ENCODE data around the gene SDC4.
A peak's percentile ranks its signal among the peaks of the same experiment; 100 is the strongest.
"Not testable (repeated sequence)": the region's sequence is repeated elsewhere in the genome, so short reads cannot be mapped to it uniquely, and the experiment has no call there.

SDC4 gene

DNA sequence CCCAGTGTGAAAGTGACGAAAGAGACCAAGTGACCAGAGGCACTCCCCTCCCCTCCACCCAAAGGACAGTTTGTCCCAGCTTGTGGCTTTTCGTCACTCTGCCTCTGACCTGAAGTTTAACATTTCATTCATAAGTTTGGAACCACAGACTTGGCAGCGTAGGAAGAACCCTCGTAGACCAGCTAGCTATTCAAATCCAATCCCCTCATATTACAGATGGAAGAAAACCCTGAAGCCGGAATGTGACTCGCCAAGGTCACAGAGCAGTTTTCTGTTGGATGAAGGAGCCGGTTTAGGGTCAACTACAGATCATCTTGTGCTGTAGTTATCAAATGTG lies 10.8 kb upstream of the SDC4 start:
- DNase-seq (ENCODE audit: low read depth, low spot score): peak; percentile 85
- H3K4me3 ChIP-seq (ENCODE audit: low read depth, low read length): no peak overlapping the region
- in situ Hi-C loops (cut with HindIII; ENCODE audit: low sequenced_read_pairs): no loop called here
- TF ChIP-seq, protein P1, sequence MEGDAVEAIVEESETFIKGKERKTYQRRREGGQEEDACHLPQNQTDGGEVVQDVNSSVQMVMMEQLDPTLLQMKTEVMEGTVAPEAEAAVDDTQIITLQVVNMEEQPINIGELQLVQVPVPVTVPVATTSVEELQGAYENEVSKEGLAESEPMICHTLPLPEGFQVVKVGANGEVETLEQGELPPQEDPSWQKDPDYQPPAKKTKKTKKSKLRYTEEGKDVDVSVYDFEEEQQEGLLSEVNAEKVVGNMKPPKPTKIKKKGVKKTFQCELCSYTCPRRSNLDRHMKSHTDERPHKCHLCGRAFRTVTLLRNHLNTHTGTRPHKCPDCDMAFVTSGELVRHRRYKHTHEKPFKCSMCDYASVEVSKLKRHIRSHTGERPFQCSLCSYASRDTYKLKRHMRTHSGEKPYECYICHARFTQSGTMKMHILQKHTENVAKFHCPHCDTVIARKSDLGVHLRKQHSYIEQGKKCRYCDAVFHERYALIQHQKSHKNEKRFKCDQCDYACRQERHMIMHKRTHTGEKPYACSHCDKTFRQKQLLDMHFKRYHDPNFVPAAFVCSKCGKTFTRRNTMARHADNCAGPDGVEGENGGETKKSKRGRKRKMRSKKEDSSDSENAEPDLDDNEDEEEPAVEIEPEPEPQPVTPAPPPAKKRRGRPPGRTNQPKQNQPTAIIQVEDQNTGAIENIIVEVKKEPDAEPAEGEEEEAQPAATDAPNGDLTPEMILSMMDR (IDR thresholded peaks at IDR 0.05; ENCODE audit: low read depth, low read length): no peak

GRCh38 chr20:45358282-45359068 lies 10.3 kb upstream of the SDC4 start:
- TF ChIP-seq, protein P1 (IDR thresholded peaks at IDR 0.05; ENCODE audit: low read depth, low read length): no peak
- in situ Hi-C loops (cut with HindIII; ENCODE audit: low sequenced_read_pairs): no loop called here
- peak; percentile 60 for DNase-seq (ENCODE audit: low read depth, low spot score)
- H3K4me3 ChIP-seq (ENCODE audit: low read depth, low read length): no peak overlapping the region

GRCh38 chr20:45355209-45356084 lies 7.2 kb upstream of the SDC4 start:
- H3K4me3 ChIP-seq (ENCODE audit: low read depth, low read length): no peak overlapping the region
- DNase-seq (ENCODE audit: low read depth, low spot score): peak; percentile 81
- in situ Hi-C loops (cut with HindIII; ENCODE audit: low sequenced_read_pairs): no loop called here
- TF ChIP-seq, protein P1 (IDR thresholded peaks at IDR 0.05; ENCODE audit: low read depth, low read length): no peak

- TF ChIP-seq, protein P1 (IDR thresholded peaks at IDR 0.05; ENCODE audit: low read depth, low read length): no peak
- H3K4me3 ChIP-seq (ENCODE audit: low read depth, low read length): no peak overlapping the region
- in situ Hi-C loops (cut with HindIII; ENCODE audit: low sequenced_read_pairs): no loop called here
- peak; percentile 68 for DNase-seq (ENCODE audit: low read depth, low spot score)
Measured at GRCh38 chr20:45354423-45355208, 6.4 kb upstream of the SDC4 start.

DNA sequence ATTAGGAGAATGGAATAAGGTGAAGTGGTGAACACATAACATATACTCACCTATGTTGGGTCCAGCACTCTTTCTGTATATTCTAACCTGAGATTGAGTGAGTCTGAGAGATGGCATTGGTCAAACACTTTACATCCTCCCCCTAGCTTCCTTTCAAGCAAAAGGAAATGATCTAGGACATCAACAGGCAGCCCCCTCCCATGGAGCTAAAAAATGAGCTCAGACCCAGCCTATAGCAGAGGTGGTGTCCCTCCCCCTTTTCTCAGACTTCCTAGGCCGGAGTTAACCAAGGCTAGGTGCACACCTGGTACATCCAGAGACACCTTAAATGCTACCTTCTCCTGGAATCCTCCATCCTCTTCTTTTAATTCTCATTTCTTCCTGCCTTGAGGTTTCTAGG lies 5.5 kb upstream of the SDC4 start:
- no peak for DNase-seq (ENCODE audit: low read depth, low spot score)
- H3K4me3 ChIP-seq (ENCODE audit: low read depth, low read length): no peak overlapping the region
- TF ChIP-seq, protein P1 (IDR thresholded peaks at IDR 0.05; ENCODE audit: low read depth, low read length): no peak
- in situ Hi-C loops (cut with HindIII; ENCODE audit: low sequenced_read_pairs): no loop called here

- in situ Hi-C loops (cut with HindIII; ENCODE audit: low sequenced_read_pairs): no loop called here
- DNase-seq (ENCODE audit: low read depth, low spot score): no peak
- no peak overlapping the region for H3K4me3 ChIP-seq (ENCODE audit: low read depth, low read length)
- TF ChIP-seq, protein P1 (IDR thresholded peaks at IDR 0.05; ENCODE audit: low read depth, low read length): no peak
Measured at GRCh38 chr20:45352729-45353128, 4.5 kb upstream of the SDC4 start.

DNA sequence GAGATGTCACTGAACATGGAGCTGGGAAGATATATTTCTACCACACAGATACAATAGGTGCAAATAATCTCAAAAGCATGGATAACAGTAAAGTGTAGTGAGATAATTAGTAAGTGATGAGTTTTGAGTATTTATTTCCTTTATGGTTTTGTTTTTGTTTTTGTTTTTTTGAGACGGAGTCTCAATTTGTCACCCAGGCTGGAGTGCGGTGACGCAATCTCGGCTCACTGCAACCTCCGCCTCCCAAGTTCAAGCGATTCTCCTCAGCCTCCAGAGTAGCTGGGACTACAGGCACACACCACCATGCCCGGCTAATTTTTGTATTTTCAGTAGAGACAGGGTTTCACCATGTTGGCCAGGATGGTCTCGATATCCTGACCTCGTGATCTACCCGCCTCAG lies 2.6 kb upstream of the SDC4 start:
- H3K4me3 ChIP-seq (ENCODE audit: low read depth, low read length); in situ Hi-C loops (cut with HindIII; ENCODE audit: low sequenced_read_pairs); DNase-seq (ENCODE audit: low read depth, low spot score): not testable (repeated sequence)

All from astrocyte of the spinal cord (primary cell).